GM08714 (cell line): ENCODE results near the gene JARID2.
A peak's percentile ranks its signal among the peaks of the same experiment; 100 is the strongest.
"Not testable (repeated sequence)": the region's sequence is repeated elsewhere in the genome, so short reads cannot be mapped to it uniquely, and the experiment has no call there.

Experiments used
- H3K4me3 ChIP-seq: fragments of 200-500 bp; sonication (Bioruptor generic); 2 replicates; pipeline ENCODE4 v1.5.1; 2014; ENCODE audit warnings: mild to moderate bottlenecking, low read length, inconsistent platforms
- ZNF274 ChIP-seq: IDR thresholded peaks from 2 replicates; pipeline ENCODE4 v1.6.1; 2012; ENCODE audit warnings: mild to moderate bottlenecking, low read depth, low read length

The JARID2 gene

GRCh38 chr6:15313367-15313766 lies 67.5 kb downstream of the JARID2 start:
- H3K4me3 ChIP-seq: peak overlapping the region; percentile 47; the same call in 1 of the 2 replicates
- no peak for TF ChIP-seq ZNF274

DNA sequence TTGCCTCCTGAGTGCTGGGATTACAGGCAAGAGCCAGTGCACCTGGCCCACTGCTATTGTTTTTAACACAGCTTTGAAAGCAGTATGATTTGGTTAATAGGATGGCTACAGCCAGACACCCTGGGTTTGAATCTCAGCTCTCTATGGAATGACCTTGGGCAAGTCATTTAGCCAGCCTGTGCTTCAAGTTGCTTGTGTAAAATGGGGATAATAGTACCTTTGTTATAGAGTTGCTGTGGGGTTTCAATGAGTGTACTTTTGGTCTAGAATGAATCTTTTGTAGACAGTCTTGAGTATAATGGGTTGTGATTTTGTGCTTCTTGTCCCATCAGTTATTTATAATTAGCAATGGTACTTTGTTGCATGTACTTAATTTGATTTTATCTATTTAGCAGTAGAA lies 70.9 kb downstream of the JARID2 start:
- no peak for TF ChIP-seq ZNF274
- no peak overlapping the region for H3K4me3 ChIP-seq

GRCh38 chr6:15317251-15317650 lies 71.4 kb downstream of the JARID2 start:
- no peak for TF ChIP-seq ZNF274
- no peak overlapping the region; the same call in 1 of the 2 replicates for H3K4me3 ChIP-seq

DNA sequence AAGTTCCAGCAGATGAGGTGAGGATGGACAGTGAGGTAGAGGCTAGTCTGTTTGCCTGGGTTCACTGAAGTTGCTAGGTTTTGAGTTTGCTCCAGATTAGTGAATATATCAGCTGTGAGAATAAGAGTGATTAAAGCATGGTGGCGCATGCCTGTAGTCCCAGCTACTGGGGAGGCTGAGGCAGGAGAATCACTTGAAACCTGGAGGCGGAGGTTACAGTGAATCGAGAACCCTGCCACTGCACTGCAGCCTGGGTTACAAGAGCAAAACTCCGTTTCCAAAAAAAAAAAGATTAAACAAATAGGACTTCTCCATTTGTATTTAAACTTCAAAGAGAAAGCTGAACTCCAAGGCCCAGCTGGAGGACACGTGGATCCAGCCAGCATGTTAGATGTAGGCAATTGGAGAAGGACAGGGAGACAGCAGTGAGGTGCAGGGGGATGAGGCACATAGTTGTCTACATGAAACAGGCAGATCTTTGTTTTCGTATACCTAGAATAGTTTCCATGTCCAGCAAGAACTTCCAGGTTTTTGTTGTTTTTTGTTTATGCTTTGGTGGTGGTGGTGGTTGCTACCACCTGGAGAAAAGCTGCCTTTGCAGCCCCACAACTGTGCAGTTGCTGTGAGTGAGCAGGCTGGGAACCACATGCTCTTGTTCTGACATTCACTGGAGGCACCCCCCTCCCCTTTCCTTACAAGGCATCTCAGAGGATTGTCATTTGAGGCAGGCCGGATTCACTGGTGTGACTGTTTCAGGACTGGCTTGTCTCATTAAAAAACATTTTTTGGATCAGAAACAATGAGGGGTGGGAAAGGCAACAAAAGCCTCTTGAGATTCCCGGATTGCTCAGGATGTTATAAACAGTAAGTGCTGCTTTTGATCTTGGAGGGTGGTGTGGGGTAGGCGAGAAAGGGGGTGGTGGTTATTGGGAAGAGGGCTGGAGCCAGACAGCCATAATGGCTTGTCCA lies 72.3 kb downstream of the JARID2 start:
- no peak for TF ChIP-seq ZNF274
- H3K4me3 ChIP-seq: no peak overlapping the region

GRCh38 chr6:15319677-15320076 lies 73.8 kb downstream of the JARID2 start:
- no peak overlapping the region; the same call in 1 of the 2 replicates for H3K4me3 ChIP-seq
- TF ChIP-seq ZNF274: no peak

DNA sequence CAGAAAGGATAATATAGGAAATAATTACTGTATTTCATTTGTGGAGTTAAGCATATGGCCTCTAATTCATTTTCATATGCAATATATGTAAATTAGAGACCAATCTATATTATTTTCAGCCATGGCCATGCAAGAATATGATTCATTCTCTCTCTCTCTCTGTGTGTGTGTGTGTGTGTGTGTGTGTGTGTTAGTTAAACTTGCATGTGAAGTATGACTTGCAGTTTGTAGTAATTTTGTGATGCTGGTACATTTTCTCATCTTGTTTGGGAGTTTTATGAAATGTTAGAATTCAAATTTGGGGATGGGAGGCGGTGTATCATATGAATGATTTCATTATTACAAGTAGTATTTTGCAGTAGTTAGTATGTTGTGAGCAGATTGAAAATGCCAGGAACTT lies 74.8 kb downstream of the JARID2 start:
- no peak for TF ChIP-seq ZNF274
- H3K4me3 ChIP-seq: no peak overlapping the region

GRCh38 chr6:15322184-15322583 lies 76.3 kb downstream of the JARID2 start:
- H3K4me3 ChIP-seq: no peak overlapping the region
- no peak for TF ChIP-seq ZNF274

GRCh38 chr6:15322781-15323536 lies 77.1 kb downstream of the JARID2 start:
- no peak overlapping the region for H3K4me3 ChIP-seq
- TF ChIP-seq ZNF274: no peak

GRCh38 chr6:15323611-15324010 lies 77.7 kb downstream of the JARID2 start:
- H3K4me3 ChIP-seq: not testable (repeated sequence)

DNA sequence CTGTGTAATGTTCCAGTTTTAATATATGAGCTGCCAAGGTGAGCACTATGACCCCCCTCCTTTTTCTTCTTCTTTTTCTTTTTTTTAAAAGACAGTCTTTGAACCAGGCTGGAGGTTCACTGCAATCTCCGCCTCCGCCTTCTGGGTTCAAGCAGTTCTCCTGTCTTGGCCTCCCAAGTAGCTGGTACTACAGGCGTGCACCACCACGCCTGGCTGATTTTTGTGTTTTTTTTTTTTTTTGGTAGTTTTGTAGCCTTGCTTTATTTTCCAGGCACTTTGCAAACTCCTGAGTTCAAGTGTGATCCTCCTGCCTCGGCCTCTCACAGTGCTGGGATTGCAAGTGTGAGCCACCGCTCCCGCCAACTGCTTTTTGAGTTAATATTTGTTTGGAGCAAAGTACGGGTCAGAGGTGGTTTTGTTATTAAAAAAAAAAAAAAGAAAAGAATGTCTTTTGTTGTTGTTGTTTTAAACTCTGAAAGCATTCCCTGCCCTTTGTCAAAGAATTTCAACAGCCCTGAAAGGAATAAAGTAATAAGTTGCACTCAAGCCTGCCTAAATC lies 78.6 kb downstream of the JARID2 start:
- no peak overlapping the region for H3K4me3 ChIP-seq
- TF ChIP-seq ZNF274: no peak

DNA sequence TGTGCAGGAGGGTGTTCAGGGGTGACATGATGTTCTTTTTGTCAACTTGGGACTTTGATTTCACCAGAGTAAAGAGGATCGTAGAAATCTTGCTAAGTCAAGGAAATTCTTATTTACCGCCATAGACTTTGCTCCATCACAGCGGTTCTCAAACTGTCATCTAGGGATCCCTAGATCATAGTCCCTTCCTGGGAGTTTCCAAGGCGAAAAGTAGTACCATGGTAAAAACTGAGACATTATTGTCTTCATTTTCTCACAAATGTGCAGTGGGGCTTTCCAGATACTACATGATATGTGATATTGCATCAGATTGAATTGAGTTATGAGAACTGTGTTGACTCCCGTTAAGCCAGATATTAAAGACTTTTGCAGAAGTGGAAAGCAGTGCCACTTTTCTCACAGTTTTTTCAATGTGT lies 79.7 kb downstream of the JARID2 start:
- no peak overlapping the region for H3K4me3 ChIP-seq
- no peak for TF ChIP-seq ZNF274

DNA sequence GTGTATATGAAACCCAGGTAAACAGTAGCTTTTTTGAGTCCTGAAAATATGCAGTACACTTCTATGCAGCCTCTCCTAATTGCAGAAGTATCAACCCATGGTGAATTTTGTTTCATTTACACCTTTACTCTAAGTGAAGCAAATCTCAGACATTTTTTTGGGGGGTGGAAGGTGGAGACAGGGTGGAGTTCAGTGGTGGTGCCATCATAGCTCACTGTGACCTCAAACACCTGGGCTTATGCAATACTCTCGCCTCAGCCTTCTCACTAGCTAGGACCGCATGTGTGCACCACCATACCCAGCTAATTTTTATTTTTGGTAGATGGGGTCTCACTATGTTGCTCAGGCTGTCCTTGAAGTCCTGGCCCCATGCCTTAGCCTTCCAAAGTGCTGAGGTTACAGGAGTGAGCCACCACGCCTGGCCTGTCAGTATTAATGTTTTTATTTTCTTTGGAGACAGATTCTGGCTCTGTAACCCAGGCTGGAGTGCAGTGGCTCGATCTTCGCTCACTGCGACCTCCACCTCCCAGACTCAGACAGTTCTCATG lies 80.3 kb downstream of the JARID2 start:
- no peak for TF ChIP-seq ZNF274
- H3K4me3 ChIP-seq: no peak overlapping the region; the same call in 1 of the 2 replicates

GRCh38 chr6:15327271-15327670 lies 81.4 kb downstream of the JARID2 start:
- H3K4me3 ChIP-seq: no peak overlapping the region
- no peak for TF ChIP-seq ZNF274

DNA sequence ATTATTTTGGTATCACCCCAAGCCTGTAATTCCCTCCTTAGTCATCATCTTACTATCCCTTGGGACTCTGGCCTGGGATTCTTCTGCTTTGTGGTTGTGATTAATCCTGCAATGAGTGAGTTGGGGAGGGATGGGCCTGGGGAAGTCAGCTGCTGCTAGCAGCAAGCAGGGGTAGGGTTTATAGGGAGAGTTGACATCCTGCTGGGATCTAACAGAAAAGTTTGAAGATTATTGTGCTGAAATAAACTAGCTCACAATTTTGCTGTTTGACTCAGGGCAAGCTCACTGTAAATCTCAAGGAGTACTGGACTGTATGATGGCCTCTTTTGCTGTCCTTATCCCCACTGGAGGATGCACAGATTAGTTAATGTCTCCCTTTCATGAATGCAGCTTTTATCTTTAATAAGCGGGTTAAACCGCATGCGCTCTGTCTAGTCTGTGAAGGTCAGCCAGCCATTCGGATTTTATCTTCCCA lies 83.4 kb downstream of the JARID2 start:
- H3K4me3 ChIP-seq: no peak overlapping the region
- TF ChIP-seq ZNF274: no peak
